ENCODE data around the gene PPA1.
A peak's percentile ranks its signal among the peaks of the same experiment; 100 is the strongest.

PPA1 gene

DNA sequence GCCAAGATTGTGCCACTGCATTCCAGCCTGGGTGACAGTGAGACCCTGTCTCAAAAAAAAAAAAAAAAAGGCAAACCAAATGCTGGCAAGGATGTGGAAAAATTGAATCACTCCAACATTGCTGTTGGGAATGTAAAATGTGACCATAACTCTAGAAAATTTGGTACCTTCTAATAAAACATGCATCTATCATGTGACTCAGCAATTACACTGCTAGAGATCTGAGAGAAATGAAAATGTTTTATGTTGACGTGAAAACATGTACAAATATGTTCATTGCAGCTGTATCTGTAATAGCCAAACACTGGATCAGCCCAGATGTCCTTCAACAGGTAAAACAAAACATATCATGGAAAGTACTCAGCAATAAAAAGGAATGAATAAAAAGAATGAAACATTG is 32.1 kb downstream of the PPA1 start:
- no peak overlapping the region for H3K4me3 ChIP-seq (replicated peaks in 1 of 2; ENCODE audit: low read depth in 2 of 2, low read length in 2 of 2)
- no peak for TF ChIP-seq CTCF (IDR thresholded peaks at IDR 0.05; ENCODE audit: low read depth, low read length)
- no peak for DNase-seq (ENCODE audit: low read depth in 2 of 2)

GRCh38 chr10:70198696-70199466 is 34.3 kb downstream of the PPA1 start:
- peak; percentile 33 to 61 for DNase-seq (ENCODE audit: low read depth in 2 of 2)
- peak; percentile 2 for TF ChIP-seq CTCF (IDR thresholded peaks at IDR 0.05; ENCODE audit: low read depth, low read length)
- H3K4me3 ChIP-seq (replicated peaks in 1 of 2; ENCODE audit: low read depth in 2 of 2, low read length in 2 of 2) = no peak overlapping the region

- no peak overlapping the region for H3K4me3 ChIP-seq (replicated peaks in 1 of 2; ENCODE audit: low read depth in 2 of 2, low read length in 2 of 2)
- TF ChIP-seq CTCF (IDR thresholded peaks at IDR 0.05; ENCODE audit: low read depth, low read length) = no peak
- no peak for DNase-seq (ENCODE audit: low read depth in 2 of 2)
Observed at GRCh38 chr10:70197235-70197945, 35.8 kb downstream of the PPA1 start.

- no peak overlapping the region for H3K4me3 ChIP-seq (replicated peaks in 1 of 2; ENCODE audit: low read depth in 2 of 2, low read length in 2 of 2)
- TF ChIP-seq CTCF (IDR thresholded peaks at IDR 0.05; ENCODE audit: low read depth, low read length) = no peak
- peak; percentile 59 to 85 for DNase-seq (ENCODE audit: low read depth in 2 of 2)
Observed at GRCh38 chr10:70193391-70193844, 39.8 kb downstream of the PPA1 start.

GRCh38 chr10:70192326-70192968 is 40.8 kb downstream of the PPA1 start:
- TF ChIP-seq CTCF (IDR thresholded peaks at IDR 0.05; ENCODE audit: low read depth, low read length) = no peak
- no peak overlapping the region for H3K4me3 ChIP-seq (replicated peaks in 1 of 2; ENCODE audit: low read depth in 2 of 2, low read length in 2 of 2)
- DNase-seq (ENCODE audit: low read depth in 2 of 2) = peak; percentile 56 to 62

DNA sequence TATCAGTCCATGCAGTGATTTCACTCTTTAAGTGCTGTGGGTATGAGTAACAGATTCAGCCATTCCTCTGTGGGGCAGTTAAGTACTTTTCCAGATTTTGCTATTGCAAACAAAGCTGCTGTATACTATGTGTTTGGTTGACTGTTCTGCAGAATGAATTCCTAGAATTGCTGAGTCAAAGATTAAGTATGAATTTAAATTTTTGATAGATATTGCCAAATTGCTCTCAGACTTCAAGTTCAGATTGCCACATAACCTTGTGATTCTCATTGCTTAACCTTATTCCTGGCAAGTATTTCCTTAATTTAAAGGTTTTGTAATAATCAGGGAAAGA is 41.3 kb downstream of the PPA1 start:
- TF ChIP-seq CTCF (IDR thresholded peaks at IDR 0.05; ENCODE audit: low read depth, low read length) = no peak
- DNase-seq (ENCODE audit: low read depth in 2 of 2) = peak; percentile 93 to 95
- no peak overlapping the region for H3K4me3 ChIP-seq (replicated peaks in 1 of 2; ENCODE audit: low read depth in 2 of 2, low read length in 2 of 2)

All from cardiac fibroblast (primary cell).